GM12874 (cell line): ENCODE measurements around the gene CHTF8.

Experiments used
- TF ChIP-seq, protein P1 (sequence below): IDR thresholded peaks from 2 replicates; pipeline ENCODE4 v1.5.1; 2011; ENCODE audit warnings: low read depth, mild to moderate bottlenecking, control low read depth, low read length, moderate library complexity; ENCODE audit not compliant: insufficient read depth

Gene CHTF8

DNA sequence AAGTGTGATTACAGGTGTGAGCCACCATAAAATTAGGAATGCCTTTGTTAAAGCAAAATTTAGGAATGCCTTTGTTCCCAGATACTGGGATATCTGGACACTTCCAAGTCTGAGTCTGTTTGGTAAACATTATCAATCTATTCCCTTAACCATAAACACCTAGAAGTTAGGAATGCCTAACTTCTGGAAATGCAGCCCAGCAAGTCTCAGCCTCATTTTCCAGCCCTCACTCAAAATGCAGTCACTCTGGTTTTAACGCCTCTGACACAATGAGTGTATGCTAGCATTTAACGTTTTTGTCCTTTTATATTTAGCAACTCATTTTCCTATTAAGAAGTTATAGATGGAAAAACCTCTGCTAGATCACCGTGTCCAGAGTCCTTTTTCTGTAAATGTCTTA lies 61.4 kb downstream of the CHTF8 start:
- TF ChIP-seq, protein P1, sequence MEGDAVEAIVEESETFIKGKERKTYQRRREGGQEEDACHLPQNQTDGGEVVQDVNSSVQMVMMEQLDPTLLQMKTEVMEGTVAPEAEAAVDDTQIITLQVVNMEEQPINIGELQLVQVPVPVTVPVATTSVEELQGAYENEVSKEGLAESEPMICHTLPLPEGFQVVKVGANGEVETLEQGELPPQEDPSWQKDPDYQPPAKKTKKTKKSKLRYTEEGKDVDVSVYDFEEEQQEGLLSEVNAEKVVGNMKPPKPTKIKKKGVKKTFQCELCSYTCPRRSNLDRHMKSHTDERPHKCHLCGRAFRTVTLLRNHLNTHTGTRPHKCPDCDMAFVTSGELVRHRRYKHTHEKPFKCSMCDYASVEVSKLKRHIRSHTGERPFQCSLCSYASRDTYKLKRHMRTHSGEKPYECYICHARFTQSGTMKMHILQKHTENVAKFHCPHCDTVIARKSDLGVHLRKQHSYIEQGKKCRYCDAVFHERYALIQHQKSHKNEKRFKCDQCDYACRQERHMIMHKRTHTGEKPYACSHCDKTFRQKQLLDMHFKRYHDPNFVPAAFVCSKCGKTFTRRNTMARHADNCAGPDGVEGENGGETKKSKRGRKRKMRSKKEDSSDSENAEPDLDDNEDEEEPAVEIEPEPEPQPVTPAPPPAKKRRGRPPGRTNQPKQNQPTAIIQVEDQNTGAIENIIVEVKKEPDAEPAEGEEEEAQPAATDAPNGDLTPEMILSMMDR = no peak

DNA sequence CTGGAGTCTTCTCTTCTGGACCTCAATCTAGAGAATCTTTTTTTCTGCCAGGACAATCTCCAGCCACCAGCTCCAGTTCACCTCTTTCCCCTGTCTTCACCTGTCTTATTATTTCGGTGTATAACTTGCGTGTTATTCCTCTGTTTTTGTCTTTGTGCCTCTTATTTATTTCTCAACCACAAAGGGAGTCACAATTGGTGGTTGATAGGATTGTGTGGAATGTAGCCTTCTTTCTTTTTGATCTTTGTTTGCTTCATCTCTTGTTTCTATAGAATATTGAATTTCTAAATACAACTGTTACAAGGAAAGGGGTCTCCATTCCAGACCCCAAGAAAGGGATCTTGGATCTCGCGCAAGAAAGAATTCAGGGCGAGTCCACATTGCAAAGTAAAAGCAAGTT lies 62.9 kb downstream of the CHTF8 start:
- TF ChIP-seq, protein P1 = no peak
